Measurements from ENCODE around the gene SPINK14. TPM values are rescaled to one million over a fixed set of nuclear protein-coding genes. Genes with fewer than 3 reads are reported as not detected.

Gene SPINK14, protein sequence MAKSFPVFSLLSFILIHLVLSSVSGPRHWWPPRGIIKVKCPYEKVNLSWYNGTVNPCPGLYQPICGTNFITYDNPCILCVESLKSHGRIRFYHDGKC
- not detected in 2 replicates for total RNA-seq

DNA sequence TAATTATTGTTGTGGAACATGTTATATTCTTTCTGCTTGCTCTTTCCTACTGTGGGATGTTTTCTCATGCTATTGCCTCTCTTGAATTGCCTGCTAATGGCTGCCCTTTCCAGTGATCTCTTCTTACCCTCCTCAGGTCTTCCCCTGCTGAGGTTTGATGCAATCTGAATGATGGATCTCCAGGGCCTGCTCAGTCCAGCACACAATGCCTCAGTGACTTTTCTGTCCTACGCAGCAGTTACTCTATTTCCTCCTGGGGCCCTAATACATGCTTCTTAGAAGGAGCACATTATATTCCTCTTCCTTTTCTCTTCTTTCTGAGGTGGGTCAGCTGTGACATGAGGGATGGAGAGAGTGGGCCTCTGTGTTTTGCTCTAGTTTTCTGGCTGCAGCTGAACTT lies at the start of gene SPINK14:
Gene SPINK14 (plus strand): TSS at position 301 of the 400 bp plus-strand sequence. CDS start 1,187 bp downstream, outside the sequence.
- DNase-seq (ENCODE audit: low spot score), result no peak
- Mint-ChIP-seq H3K27me3 (ENCODE audit: low read depth) (peaks cover 2% of the 10 kb centered on the region), H3K4me1 (ENCODE audit: low read depth) (no peaks in the 10 kb centered on the region), H3K36me3 (ENCODE audit: low read depth) (no peaks in the 10 kb centered on the region), H3K9me3 (no peaks in the 10 kb centered on the region), H3K27ac (no peak within 1 kb of the TSS), H3K4me3 (ENCODE audit: low read depth) (no peak within 1 kb of the TSS)
- intact Hi-C loops (cut with micrococcal nuclease), result no loop called here

DNA sequence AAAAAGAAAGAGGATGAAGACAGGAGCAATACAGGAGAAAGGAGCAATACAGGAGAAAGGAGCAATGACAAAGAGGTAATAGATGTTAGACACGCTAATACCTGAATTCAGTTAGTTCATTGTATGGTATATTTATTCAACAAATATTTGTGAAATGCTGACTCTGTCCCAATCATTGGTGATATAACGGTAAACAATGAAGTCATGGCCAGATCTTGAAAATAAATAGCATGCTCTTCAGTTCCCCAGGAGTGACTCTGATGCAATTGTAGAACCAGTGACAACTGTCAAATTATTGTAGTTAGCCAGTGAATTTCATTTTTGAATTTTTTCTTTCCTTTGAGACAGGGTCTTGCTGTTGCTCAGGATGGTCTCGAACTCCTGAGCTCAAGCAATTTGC lies 48.0 kb upstream of the SPINK14 start:
- H3K4me3 Mint-ChIP-seq (ENCODE audit: low read depth), result no peak overlapping the region
- no peak overlapping the region for H3K27ac Mint-ChIP-seq
- H3K9me3 Mint-ChIP-seq, result no peaks in the 10 kb centered on the region
- no peak for DNase-seq (ENCODE audit: low spot score)
- H3K36me3 Mint-ChIP-seq (ENCODE audit: low read depth), result no peaks in the 10 kb centered on the region
- no peaks in the 10 kb centered on the region for H3K27me3 Mint-ChIP-seq (ENCODE audit: low read depth)
- H3K4me1 Mint-ChIP-seq (ENCODE audit: low read depth), result no peaks in the 10 kb centered on the region
- intact Hi-C loops (cut with micrococcal nuclease), result no loop called here

DNA sequence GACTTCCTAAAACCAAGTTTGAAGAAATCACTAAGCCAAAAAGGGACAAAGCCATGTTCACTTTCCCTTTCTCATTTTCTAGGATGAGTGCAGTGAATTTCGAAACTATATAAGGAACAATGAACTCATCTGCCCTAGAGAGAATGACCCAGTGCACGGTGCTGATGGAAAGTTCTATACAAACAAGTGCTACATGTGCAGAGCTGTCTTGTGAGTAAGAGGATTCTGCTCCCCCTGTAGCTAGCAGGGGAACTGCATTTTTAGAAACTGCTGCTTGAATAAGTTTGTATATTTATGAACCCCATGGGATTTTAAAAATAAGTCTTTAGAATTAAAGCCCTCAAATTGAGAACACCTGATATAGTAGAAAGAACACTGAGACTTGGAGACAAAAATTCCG lies 42.7 kb upstream of the SPINK14 start:
- no peaks in the 10 kb centered on the region for H3K27me3 Mint-ChIP-seq (ENCODE audit: low read depth)
- no peak overlapping the region for H3K27ac Mint-ChIP-seq
- intact Hi-C loops (cut with micrococcal nuclease), result no loop called here

DNA sequence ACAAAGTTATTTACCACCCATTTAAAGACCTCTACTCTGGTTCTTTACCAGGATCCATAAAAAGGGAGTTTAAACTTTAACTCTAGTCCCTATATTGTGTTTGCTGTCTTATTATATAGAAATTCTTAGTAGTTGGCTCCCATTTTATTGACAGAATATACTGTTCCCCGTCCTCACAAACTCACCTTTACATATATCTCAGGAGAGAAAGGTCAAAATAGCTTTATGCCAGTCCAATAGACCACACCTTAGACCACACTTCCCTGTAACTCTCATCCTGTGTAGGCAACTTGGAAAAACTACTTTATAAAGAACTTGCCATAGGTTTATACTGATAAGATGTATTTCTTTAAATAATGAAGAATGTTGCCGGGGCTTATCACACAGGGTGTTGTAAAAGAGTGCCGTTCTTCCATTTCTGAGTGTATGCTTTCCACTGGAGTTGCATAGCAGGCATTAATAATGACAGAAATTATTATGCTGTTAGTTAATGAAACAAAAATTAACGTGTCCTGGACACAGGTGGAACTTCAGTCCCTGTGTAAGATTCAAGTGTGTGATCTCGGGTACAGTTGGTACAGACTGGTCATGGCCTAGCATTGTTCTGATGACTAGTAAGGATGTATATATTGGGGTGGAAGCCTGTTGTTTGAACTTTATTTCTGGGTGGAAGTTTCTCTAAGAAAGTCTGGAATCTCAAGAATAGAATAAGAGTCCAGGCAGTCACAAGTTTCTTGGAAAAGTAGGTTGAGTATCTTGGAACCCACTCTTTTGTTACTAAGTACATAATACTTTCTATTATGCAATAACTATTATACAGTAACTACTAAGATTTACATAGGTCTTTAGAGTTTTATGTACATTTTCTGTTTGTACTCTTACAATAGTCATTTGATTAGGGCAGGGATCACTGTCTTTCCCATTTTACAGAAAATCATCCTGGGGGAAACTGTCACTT lies 33.0 kb upstream of the SPINK14 start:
- intact Hi-C loops (cut with micrococcal nuclease), result no loop called here
- DNase-seq (ENCODE audit: low spot score), result no peak
- H3K27ac Mint-ChIP-seq, result no peak overlapping the region
- no peaks in the 10 kb centered on the region for H3K9me3 Mint-ChIP-seq
- H3K4me1 Mint-ChIP-seq (ENCODE audit: low read depth), result no peaks in the 10 kb centered on the region
- H3K4me3 Mint-ChIP-seq (ENCODE audit: low read depth), result no peak overlapping the region
- no peaks in the 10 kb centered on the region for H3K27me3 Mint-ChIP-seq (ENCODE audit: low read depth)
- no peaks in the 10 kb centered on the region for H3K36me3 Mint-ChIP-seq (ENCODE audit: low read depth)

More for the DNA sequence above, 42.7 kb upstream of the SPINK14 start:
- H3K9me3 Mint-ChIP-seq, result no peaks in the 10 kb centered on the region
- no peak for DNase-seq (ENCODE audit: low spot score)
- H3K4me1 Mint-ChIP-seq (ENCODE audit: low read depth), result no peaks in the 10 kb centered on the region
- no peak overlapping the region for H3K4me3 Mint-ChIP-seq (ENCODE audit: low read depth)
- no peaks in the 10 kb centered on the region for H3K36me3 Mint-ChIP-seq (ENCODE audit: low read depth)

DNA sequence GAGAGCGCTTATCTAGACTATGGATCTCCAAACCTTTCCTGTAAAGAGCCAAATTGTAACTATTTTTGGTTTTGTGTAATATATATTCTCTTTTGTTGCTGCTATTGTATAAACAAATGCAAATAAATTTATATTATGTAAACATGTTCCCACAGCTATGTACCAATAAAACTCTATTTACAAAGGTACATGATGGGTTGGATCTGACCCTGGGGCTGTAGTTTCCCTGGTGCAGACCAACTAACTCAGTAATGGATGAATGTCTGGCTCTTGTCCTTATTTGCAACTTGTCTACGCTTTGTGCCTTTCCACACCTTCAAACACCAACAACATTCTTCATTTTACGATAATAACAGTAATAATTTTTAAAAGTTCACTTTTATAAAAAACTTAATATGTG lies 27.5 kb upstream of the SPINK14 start:
- Mint-ChIP-seq H3K27ac (no peak overlapping the region), H3K9me3 (no peaks in the 10 kb centered on the region), H3K4me3 (ENCODE audit: low read depth) (no peak overlapping the region), H3K4me1 (ENCODE audit: low read depth) (no peaks in the 10 kb centered on the region), H3K36me3 (ENCODE audit: low read depth) (no peaks in the 10 kb centered on the region), H3K27me3 (ENCODE audit: low read depth) (no peaks in the 10 kb centered on the region)
- no peak for DNase-seq (ENCODE audit: low spot score)
- intact Hi-C loops (cut with micrococcal nuclease), result no loop called here

DNA sequence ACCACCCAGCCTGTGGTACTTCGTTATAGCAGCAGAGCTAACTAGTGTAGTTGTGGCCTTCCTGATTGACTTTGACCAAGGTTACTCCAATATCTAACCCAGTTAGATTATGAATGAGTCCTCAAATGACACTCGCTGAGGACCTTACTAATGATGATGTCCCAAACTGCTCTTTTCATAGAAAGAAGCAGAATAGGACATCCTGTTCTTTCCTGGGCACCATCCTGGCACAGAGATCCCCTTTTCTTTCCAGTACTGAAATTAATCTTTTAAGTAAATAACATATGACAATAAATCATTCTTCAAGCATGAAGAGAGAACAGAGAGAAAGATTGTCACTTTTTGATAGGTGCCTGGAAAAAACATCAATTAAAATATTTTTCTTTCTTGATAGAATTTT lies 26.7 kb upstream of the SPINK14 start:
- intact Hi-C loops (cut with micrococcal nuclease), result no loop called here
- H3K27me3 Mint-ChIP-seq (ENCODE audit: low read depth), result no peaks in the 10 kb centered on the region
- no peak overlapping the region for H3K27ac Mint-ChIP-seq
- no peak for DNase-seq (ENCODE audit: low spot score)
- H3K4me3 Mint-ChIP-seq (ENCODE audit: low read depth), result no peak overlapping the region
- H3K36me3 Mint-ChIP-seq (ENCODE audit: low read depth), result no peaks in the 10 kb centered on the region
- no peaks in the 10 kb centered on the region for H3K4me1 Mint-ChIP-seq (ENCODE audit: low read depth)
- H3K9me3 Mint-ChIP-seq, result no peaks in the 10 kb centered on the region

DNA sequence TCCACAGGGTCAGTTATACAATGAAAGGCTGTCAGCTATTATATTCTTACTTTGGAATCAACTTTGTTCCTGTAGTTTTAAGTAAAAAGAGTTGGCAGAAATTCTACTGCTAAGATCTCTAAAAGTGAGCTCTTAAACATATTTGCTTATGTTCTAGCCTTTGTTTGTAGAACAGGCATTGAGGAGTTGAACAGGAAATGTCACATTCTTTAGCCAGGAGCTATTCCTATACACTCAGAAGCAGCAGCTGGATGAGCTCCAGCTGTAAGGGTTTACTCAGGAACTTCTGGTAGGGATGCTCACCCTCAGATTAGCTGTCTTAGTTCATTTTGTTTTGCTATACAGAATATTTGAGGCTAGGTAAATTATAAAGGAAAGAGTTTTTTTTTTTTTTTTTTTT lies 22.4 kb upstream of the SPINK14 start:
- no peaks in the 10 kb centered on the region for H3K9me3 Mint-ChIP-seq
- no peak overlapping the region for H3K4me3 Mint-ChIP-seq (ENCODE audit: low read depth)
- DNase-seq (ENCODE audit: low spot score), result no peak
- H3K36me3 Mint-ChIP-seq (ENCODE audit: low read depth), result no peaks in the 10 kb centered on the region
- intact Hi-C loops (cut with micrococcal nuclease), result no loop called here
- H3K27me3 Mint-ChIP-seq (ENCODE audit: low read depth), result no peaks in the 10 kb centered on the region
- no peak overlapping the region for H3K27ac Mint-ChIP-seq
- no peaks in the 10 kb centered on the region for H3K4me1 Mint-ChIP-seq (ENCODE audit: low read depth)

DNA sequence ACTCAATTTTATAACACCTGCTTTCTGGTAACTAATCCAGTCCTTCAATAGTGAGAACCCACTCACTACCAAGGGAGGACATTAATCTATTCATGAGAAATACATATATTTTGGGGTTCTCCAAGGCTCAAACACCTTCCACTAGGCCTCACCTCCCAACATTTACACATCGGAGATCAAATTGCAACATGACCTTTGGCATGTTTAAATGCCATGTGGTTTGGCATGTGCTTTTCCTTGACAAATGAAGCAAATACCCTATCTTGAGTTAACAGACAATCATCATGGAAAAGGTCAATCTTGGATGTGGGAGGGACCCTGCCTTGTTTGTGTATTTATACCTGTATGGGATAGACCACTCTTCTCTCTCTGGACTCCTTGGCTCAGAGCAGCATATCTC lies 21.9 kb upstream of the SPINK14 start:
- no peak for DNase-seq (ENCODE audit: low spot score)
- Mint-ChIP-seq H3K27me3 (ENCODE audit: low read depth) (no peaks in the 10 kb centered on the region), H3K4me1 (ENCODE audit: low read depth) (no peaks in the 10 kb centered on the region), H3K36me3 (ENCODE audit: low read depth) (no peaks in the 10 kb centered on the region), H3K27ac (no peak overlapping the region), H3K9me3 (no peaks in the 10 kb centered on the region), H3K4me3 (ENCODE audit: low read depth) (no peak overlapping the region)
- intact Hi-C loops (cut with micrococcal nuclease), result no loop called here

DNA sequence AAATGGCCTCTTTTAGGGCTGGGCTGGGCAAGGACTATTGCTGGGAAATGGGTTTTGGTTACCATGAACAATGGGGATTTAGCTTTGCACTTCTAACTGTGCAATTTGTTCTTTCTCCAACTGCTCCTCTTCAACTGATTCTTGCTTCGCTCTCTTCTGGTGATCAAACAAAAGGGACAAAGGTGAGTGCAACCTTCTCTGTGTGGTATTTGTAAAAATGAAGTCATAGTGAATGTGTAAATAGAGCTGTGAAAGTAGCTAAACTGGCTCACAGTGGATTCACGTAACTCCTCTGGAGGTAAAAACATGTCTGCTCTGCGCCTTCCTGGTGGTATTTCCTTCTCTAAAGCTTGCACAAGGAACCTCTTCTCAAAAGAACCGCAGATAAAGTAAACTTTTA lies 20.9 kb upstream of the SPINK14 start:
- H3K9me3 Mint-ChIP-seq, result no peaks in the 10 kb centered on the region
- H3K4me3 Mint-ChIP-seq (ENCODE audit: low read depth), result no peak overlapping the region
- intact Hi-C loops (cut with micrococcal nuclease), result no loop called here
- H3K27me3 Mint-ChIP-seq (ENCODE audit: low read depth), result no peaks in the 10 kb centered on the region
- no peak for DNase-seq (ENCODE audit: low spot score)
- no peaks in the 10 kb centered on the region for H3K4me1 Mint-ChIP-seq (ENCODE audit: low read depth)
- no peak overlapping the region for H3K27ac Mint-ChIP-seq
- H3K36me3 Mint-ChIP-seq (ENCODE audit: low read depth), result no peaks in the 10 kb centered on the region

DNA sequence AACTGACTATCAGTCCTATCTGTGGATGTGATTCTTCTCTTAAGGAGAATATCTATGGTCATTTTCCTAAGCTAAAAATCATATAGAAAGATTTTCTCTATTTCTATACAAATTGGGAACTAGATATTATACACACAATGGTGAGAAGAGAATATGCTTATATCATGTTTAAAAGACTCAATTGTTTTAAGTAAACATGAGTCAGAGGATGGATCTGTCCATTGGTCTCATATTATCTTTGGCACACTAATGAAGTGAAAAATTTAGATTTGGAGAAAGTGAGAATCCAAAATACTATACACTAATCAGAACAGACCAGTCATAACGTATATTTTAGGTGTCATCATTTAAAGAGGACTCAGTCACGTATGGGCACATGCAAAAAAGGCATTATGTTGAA lies 16.5 kb upstream of the SPINK14 start:
- Mint-ChIP-seq H3K4me1 (ENCODE audit: low read depth) (no peaks in the 10 kb centered on the region), H3K36me3 (ENCODE audit: low read depth) (no peaks in the 10 kb centered on the region), H3K27me3 (ENCODE audit: low read depth) (no peaks in the 10 kb centered on the region), H3K27ac (no peak overlapping the region), H3K4me3 (ENCODE audit: low read depth) (no peak overlapping the region), H3K9me3 (no peaks in the 10 kb centered on the region)
- no peak for DNase-seq (ENCODE audit: low spot score)
- intact Hi-C loops (cut with micrococcal nuclease), result no loop called here

DNA sequence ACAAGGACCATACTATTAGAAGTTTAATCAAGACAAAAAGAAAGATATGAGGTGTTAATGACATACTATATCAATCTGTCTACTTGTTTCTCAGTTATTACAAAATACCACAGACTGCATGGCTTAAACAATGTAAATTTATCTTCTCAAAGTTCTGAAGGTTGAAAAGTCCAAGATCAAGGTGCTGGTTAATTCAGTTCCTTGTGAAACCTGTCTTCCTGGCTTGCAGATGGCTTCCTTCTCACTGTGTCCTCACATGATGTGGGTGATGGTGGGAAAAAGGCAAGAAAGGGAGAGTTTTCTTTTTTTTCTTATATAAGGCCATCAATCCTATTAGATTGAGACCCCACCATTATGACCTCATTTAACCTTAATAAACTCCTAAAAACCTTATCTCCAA lies 15.6 kb upstream of the SPINK14 start:
- no peak for DNase-seq (ENCODE audit: low spot score)
- no peaks in the 10 kb centered on the region for H3K36me3 Mint-ChIP-seq (ENCODE audit: low read depth)
- H3K27me3 Mint-ChIP-seq (ENCODE audit: low read depth), result no peaks in the 10 kb centered on the region
- H3K4me1 Mint-ChIP-seq (ENCODE audit: low read depth), result no peaks in the 10 kb centered on the region
- H3K9me3 Mint-ChIP-seq, result no peaks in the 10 kb centered on the region
- no peak overlapping the region for H3K27ac Mint-ChIP-seq
- H3K4me3 Mint-ChIP-seq (ENCODE audit: low read depth), result no peak overlapping the region
- intact Hi-C loops (cut with micrococcal nuclease), result no loop called here

DNA sequence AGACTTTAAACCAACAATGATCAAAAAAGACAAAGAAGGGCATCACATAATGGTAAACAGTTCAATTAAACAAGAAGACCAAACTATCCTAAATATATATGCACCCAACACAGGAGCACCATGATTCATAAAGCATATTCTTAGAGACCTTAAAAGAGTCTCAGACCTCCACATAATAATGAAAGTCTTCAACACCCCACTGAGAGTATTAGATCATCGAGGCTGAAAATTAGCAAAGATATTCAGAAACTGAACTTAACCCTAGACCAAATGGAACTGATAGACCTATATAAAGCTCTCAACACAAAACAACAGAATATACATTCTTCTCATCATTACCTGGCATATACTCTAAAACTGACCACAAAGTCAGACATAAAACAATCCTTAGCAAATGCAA lies 11.7 kb upstream of the SPINK14 start:
- H3K36me3 Mint-ChIP-seq (ENCODE audit: low read depth), result no peaks in the 10 kb centered on the region
- DNase-seq (ENCODE audit: low spot score), result no peak
- no peaks in the 10 kb centered on the region for H3K4me1 Mint-ChIP-seq (ENCODE audit: low read depth)
- H3K9me3 Mint-ChIP-seq, result no peaks in the 10 kb centered on the region
- no peak overlapping the region for H3K27ac Mint-ChIP-seq
- intact Hi-C loops (cut with micrococcal nuclease), result no loop called here
- no peaks in the 10 kb centered on the region for H3K27me3 Mint-ChIP-seq (ENCODE audit: low read depth)
- H3K4me3 Mint-ChIP-seq (ENCODE audit: low read depth), result no peak overlapping the region

DNA sequence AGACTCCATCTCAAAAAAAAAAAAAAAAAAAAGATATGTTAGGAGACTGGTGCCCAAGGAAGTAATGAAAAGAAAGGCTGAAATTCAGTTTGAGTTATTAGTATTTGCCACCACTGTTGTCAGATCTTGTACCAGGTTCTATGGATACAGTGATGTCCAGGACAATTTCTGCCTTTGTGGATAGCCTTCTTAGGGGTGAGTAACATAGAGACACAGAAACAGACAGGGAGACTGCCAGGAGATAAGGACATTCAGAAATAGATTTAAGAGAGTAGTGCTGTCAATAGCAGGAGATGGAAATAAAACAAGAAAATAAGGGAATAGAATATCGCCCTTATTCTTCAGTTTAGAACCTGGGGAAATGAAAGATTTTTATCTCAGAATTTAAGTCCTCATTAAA lies 6.3 kb upstream of the SPINK14 start:
- Mint-ChIP-seq H3K9me3 (no peaks in the 10 kb centered on the region), H3K27me3 (ENCODE audit: low read depth) (no peaks in the 10 kb centered on the region), H3K27ac (no peak overlapping the region), H3K4me1 (ENCODE audit: low read depth) (no peaks in the 10 kb centered on the region), H3K4me3 (ENCODE audit: low read depth) (no peak overlapping the region), H3K36me3 (ENCODE audit: low read depth) (no peaks in the 10 kb centered on the region)
- intact Hi-C loops (cut with micrococcal nuclease), result no loop called here
- no peak for DNase-seq (ENCODE audit: low spot score)
